CD4-positive, alpha-beta T cell treated with Interleukin-10 for 1 hour (primary cell): ENCODE measurements around the gene INSIG2.

Source experiments
- DNase-seq: peaks from one replicate; pipeline ENCODE4 v3.0.0-alpha.2; 2020

INSIG2 gene

GRCh38 chr2:118102433-118103082 lies 14.3 kb downstream of the INSIG2 start:
- no peak for DNase-seq

- no peak for DNase-seq
Measured at GRCh38 chr2:118103951-118104940, 16.0 kb downstream of the INSIG2 start.

- DNase-seq: no peak
Measured at GRCh38 chr2:118105497-118105896, 17.2 kb downstream of the INSIG2 start.

- DNase-seq: no peak
Measured at GRCh38 chr2:118106926-118107325, 18.7 kb downstream of the INSIG2 start.

GRCh38 chr2:118110310-118110709 lies 22.0 kb downstream of the INSIG2 start:
- no peak for DNase-seq

- DNase-seq: no peak
Measured at GRCh38 chr2:118110991-118111390, 22.7 kb downstream of the INSIG2 start.

DNA sequence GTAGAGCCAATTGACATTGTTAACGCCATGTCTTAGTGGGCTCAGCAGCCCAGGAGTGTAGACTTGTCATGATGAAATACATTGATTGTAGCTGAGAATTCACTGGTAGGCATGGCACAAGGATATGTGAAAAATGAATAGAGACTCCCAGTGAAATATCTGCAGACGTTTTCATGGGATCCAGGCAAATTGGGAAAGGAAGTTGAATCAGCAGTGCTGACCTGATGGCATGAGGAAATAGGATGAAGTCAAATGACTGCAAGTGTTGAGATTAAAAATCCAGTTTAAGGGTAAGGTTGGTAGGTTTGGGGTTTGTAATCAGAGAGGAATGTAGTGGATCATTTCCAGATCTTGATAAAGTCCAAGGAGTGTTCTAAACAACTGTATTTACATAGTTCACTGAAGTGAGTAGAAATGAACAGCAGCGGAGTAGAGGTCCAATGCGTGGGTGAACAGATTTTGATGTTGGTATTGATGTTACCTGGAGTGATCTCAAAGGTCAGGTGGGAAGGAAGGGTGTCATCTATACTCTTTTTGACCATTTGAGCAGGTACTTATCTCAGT lies 24.6 kb downstream of the INSIG2 start:
- DNase-seq: no peak

DNA sequence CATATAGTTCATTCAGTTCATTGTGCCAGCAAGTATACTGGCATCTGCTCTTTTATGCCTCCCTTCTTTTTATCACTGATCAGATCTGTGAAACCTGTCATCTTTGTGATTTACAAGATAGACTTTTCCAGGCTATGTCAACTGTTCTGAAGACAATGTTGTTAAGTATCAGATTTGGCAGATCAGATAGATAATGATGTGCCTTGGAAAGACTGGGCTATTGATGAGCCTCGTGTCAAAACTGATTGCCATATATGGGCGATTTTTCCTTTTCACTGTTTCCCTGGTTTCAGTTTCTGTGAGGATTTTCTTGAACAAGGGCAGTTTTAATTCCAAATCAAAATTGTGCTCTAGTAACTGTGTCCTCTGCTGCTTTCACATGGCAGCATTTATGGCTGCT lies 26.6 kb downstream of the INSIG2 start:
- DNase-seq: no peak

DNA sequence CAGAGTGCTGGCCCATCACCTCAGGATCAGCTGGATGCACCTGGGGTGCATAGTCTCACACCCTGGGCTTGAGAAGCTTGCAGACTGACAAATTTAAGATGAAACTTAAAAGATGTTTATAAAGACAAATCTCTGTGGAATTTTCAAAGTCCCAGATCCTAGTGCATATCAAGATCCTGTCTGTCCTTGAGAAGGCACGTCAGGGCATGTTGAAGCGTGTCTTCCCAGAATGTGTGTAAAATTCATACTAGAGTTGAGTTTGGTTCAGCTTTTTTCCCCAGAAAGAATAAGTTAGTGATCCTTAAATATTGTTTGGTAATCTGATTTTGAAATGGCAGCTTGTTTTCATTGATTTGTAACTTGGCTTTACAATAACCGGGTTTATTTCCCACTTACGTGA lies 27.5 kb downstream of the INSIG2 start:
- DNase-seq: no peak

- no peak for DNase-seq
Measured at GRCh38 chr2:118118479-118118878, 30.2 kb downstream of the INSIG2 start.

DNA sequence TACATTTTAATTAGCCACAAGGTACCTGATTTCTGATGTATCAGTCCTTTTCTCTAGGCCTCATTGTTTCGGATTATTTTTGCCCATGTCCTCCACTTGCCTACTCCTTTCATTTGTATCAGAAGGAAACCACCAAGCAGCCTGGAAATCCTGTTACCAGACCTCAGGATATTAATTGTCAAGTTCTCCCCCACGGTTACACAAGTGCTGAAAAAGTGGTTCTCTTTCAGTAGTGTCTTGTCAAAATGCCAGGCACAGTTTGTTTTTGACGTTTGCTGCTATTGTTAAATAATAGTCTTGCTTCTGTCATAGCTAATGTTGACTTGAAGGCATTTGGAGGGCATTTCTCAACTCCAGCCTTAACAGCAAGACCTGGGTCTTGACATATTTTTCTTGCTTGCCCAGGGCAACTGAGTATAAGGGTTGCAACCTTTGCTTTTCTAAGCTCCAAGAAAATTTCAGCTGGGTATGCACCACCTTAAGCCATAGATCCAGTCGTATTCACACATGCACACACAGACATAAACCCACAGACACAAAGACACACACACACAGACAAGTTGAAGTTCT lies 31.0 kb downstream of the INSIG2 start:
- DNase-seq: no peak

DNA sequence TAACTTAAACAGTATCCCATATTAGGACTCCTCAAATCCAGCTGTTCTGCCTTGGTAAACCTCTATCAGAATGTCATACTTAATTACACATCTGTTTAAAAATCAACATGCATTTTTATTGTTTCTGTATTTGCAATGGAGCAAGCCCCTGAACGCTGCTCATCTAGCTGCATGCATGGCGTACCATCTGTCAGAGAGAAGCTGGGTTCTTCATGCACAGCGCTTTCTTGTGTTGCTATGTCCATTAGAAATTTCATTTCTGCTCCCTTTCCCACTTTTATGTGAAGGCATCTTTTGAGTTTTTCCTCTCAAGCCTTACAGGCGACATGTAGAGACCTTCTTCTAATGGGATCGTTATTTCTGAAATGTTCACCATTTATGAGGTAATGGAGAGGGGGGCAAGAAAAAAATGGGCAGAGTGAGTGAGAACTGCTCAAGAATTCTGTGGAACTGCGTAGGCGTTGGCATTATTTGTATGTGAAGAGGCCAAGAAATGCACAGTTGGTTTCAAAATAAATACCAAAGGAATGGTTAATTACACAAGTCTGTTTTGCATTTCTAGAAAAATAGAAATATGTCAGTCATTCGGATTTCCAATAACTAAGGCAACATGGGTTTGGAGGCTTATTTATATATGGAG lies 31.6 kb downstream of the INSIG2 start:
- DNase-seq: no peak

DNA sequence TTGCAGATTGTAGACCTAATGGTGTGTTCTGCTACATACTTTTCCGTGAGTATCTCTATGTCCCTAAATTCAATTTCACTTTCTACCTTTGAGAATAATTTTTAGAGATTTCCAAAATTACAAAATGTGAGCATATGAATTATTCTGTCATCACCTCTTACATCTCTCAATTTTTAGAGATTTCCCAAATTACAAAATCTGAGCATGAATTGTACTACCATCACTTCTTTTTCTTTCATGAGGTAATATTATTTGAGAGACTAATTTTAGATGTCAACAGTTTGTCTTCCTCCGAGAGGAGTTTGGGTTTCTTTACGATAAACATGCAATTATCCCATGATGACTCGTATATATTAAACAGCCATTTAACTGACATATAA lies 32.1 kb downstream of the INSIG2 start:
- DNase-seq: no peak

DNA sequence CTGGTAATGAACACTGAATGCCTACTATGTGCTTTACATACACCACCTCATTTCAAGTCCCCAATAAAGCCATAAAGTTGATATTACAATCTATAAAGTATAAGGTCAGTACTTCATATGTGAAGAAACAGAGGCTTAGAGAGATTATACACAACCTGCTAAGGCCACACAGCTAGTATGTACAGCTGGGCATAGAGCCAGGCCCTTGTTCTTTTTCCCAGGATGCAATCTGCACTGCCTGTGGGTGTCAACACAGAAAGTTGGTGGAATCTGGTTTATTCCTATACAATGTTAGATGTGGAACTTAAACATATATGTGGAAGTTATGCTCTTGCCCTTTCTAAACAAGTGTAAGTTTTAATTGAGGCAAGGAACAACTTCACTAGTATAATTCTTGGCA lies 32.8 kb downstream of the INSIG2 start:
- no peak for DNase-seq

GRCh38 chr2:118121986-118122524 lies 33.8 kb downstream of the INSIG2 start:
- DNase-seq: no peak

DNA sequence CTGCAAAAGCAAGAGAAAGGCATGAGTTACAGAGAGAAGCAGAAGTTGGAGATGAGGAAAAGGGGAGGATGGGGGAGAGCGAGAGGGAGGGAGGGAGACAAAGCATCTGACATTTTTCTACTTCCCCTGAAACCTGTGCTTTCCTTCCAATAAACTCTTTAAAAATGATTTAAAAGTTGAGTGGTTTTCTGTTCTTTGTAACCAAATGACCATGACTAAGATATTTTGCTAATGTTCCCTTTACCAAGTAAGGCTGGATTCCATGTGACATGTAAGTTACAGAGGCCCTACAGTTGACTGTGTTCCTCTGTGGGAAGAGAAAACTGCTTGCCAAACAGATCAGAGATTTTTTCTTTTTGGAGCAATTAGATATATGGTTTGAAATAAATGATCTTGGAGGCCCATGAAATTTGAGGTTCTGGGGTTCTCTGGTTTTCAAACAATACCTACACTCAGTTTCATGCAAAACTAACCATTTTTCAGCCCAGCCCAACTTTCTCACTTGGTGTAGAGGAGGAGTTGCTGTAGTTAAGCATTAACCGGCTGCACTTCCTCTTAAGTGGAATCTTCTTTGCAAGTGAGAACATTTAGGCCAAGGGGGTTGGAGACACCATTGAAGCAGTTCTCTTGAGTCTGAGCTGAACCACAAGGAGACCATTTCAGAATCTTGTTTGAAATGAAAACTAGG lies 34.5 kb downstream of the INSIG2 start:
- no peak for DNase-seq

- DNase-seq: no peak
Measured at GRCh38 chr2:118123561-118124232, 35.4 kb downstream of the INSIG2 start.

- DNase-seq: no peak
Measured at GRCh38 chr2:118124288-118124891, 36.1 kb downstream of the INSIG2 start.

DNA sequence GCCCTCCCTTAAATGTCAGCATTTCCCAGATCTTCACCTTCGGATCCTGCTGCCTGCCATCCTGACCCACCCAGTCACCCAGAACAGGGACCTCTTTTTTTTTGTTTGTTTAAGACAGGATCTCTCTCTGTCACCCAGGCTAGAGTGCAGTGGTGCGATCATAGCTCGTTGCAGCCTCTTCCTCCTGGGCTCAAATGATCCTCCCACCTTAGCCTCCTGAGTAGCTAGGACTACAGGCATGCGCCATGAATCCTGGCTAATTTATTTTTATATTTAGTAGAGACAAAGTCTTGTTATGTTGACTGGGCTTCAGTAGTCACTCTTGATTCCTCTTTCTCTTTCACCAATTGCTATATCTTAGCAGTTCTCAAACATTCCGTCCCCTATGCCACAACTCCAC lies 39.0 kb downstream of the INSIG2 start:
- no peak for DNase-seq

DNA sequence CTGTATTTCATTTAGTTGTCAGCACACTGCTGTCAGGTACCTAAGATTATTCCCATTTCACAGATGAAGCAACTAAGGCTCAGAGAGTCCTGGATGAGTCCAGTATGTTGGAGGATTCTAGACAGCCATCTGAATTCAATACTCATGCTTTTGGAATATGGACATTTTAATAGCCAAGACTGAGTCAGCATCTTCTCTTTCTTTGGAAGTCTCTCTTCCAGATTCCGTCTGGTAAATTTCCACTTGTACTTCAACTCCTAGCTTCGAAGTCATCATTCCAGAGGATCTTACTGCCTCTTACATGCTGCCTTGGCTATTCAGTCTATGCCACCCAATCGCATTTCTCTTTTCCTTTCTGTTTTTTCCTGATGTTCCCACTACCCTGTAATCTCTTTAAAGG lies 40.6 kb downstream of the INSIG2 start:
- no peak for DNase-seq

- DNase-seq: no peak
Measured at GRCh38 chr2:118130385-118130784, 42.1 kb downstream of the INSIG2 start.
